ENCODE results near the gene LRRTM4. TPM values are rescaled to one million over a fixed set of nuclear protein-coding genes. Genes with fewer than 3 reads are reported as not detected.
"Not testable (repeated sequence)": the region's sequence is repeated elsewhere in the genome, so short reads cannot be mapped to it uniquely, and the experiment has no call there.

Gene LRRTM4
- total and polyA plus RNA-seq, 7 experiments from 2014 or later: not detected

DNA sequence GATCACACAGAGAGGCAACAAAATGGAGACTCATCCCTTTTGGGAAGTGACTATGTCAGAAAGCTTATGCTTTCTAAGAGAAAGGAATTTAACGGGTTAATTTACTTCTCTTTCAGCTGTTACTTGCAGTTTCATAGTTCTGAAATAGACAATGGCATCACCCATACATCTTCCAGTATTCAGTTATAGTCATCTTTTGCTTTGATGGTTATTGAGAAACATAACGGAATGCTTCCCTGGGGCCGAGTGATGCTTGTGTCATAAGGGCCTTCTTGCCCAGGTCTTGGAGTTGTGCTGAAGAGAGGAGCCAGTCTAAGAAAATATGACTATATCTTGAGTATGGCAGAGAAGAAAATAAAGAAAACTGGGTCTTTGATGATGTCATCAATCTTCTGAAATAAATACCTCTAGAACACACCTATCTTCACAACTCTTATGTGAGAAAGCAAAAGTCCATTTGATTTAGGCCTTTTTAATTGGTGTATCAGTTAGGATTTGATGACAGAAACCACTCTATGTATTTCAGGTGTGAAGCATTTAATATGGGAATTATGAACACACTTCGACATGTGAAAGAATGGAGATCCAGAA lies 328.2 kb downstream of the LRRTM4 start:
- ATAC-seq: no peak
- no peak for DNase-seq
- Histone ChIP-seq H3K4me3 (ENCODE audit: low read length) (no peak overlapping the region), H3K9me3 (ENCODE audit: control insufficient read depth in 2 of 3, low read length in 3 of 3) (no peaks in the 10 kb centered on the region), H3K4me1 (ENCODE audit: control insufficient read depth in 2 of 2, insufficient read depth in 2 of 2, low read length in 2 of 2) (no peaks in the 10 kb centered on the region), H3K27me3 (ENCODE audit: control insufficient read depth in 2 of 2, insufficient read depth in 2 of 2, low read length in 2 of 2) (no peaks in the 10 kb centered on the region), H3K27ac (ENCODE audit: low read depth, low read length) (no peak overlapping the region), H3K36me3 (ENCODE audit: control insufficient read depth in 2 of 3, insufficient read depth in 3 of 3, low read length in 3 of 3) (no peaks in the 10 kb centered on the region)
- Mint-ChIP-seq H3K9me3 (peaks cover 0 to 21% (median 3%) of the 10 kb centered on the region in 11 donors), H3K4me3 (no peak overlapping the region), H3K27ac (no peak overlapping the region), H3K27me3 (no peaks in the 10 kb centered on the region), H3K36me3 (no peaks in the 10 kb centered on the region), H3K4me1 (no peaks in the 10 kb centered on the region)
- intact Hi-C loops (cut with micrococcal nuclease): no loop called here
- POLR2A ChIA-PET: no interaction called here
- CTCF ChIA-PET: no interaction called here

DNA sequence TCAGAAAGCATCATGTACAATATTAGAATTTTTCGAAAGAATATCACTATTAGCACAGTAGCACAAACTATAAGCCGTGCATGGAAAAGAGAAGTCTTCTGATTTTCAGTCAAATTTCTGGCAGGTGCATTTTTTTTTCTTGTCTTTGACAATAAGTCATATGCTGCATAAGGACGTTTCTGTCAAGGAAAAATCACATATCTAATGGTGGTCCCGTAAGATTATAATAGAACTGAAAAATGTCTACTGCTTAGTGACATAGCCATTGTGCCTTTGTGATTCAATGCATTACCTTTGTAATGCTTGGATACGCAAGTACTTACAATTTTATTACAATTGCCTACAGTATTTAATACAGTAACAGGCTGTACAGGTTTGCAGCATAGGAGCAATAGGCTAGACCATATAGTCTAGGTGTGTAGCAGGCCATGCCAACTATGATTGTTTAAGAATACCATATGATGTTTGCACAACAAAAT lies 329.3 kb downstream of the LRRTM4 start:
- H3K9me3 Mint-ChIP-seq: peaks cover 0 to 28% (median 3%) of the 10 kb centered on the region in 11 donors
- ATAC-seq (no peak), DNase-seq (no peak)
- H3K4me3 Mint-ChIP-seq: no peak overlapping the region
- Histone ChIP-seq H3K27ac (ENCODE audit: low read depth, low read length) (no peak overlapping the region), H3K4me3 (ENCODE audit: low read length) (no peak overlapping the region), H3K4me1 (ENCODE audit: control insufficient read depth in 2 of 2, insufficient read depth in 2 of 2, low read length in 2 of 2) (no peaks in the 10 kb centered on the region), H3K9me3 (ENCODE audit: control insufficient read depth in 2 of 3, low read length in 3 of 3) (no peaks in the 10 kb centered on the region), H3K36me3 (ENCODE audit: control insufficient read depth in 2 of 3, insufficient read depth in 3 of 3, low read length in 3 of 3) (no peaks in the 10 kb centered on the region), H3K27me3 (ENCODE audit: control insufficient read depth in 2 of 2, insufficient read depth in 2 of 2, low read length in 2 of 2) (no peaks in the 10 kb centered on the region)
- H3K27ac Mint-ChIP-seq: no peak overlapping the region
- POLR2A ChIA-PET: no interaction called here
- CTCF ChIA-PET: no interaction called here
- intact Hi-C loops (cut with micrococcal nuclease): no loop called here
- no peaks in the 10 kb centered on the region for H3K4me1 Mint-ChIP-seq
- no peaks in the 10 kb centered on the region for H3K36me3 Mint-ChIP-seq
- no peaks in the 10 kb centered on the region for H3K27me3 Mint-ChIP-seq

DNA sequence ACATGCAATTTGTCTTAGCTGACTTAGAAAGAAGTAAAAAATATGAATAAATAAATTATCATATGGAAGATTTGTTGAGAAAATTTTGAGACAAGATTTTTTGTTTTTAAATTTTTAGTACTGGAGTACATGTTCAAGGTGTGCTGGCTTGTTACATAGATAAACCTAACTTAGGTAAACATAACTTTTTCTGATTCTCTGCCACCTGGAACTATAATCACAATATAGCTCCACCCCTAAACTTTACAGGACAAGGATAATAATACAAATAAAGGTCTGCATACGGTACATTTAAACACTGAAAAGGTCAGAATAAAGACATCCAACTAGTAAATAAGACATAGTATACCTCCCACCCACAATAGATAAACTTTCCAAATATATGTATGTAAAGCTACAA lies 330.5 kb downstream of the LRRTM4 start:
- Mint-ChIP-seq H3K4me3 (no peak overlapping the region), H3K27ac (no peak overlapping the region), H3K4me1 (no peaks in the 10 kb centered on the region), H3K36me3 (no peaks in the 10 kb centered on the region), H3K27me3 (no peaks in the 10 kb centered on the region), H3K9me3 (peaks cover 0 to 28% (median 3%) of the 10 kb centered on the region in 11 donors)
- H3K4me1 ChIP-seq (ENCODE audit: control insufficient read depth in 2 of 2, insufficient read depth in 2 of 2, low read length in 2 of 2): no peaks in the 10 kb centered on the region
- no peaks in the 10 kb centered on the region for H3K36me3 ChIP-seq (ENCODE audit: control insufficient read depth in 2 of 3, insufficient read depth in 3 of 3, low read length in 3 of 3)
- ATAC-seq: no peak
- H3K27me3 ChIP-seq (ENCODE audit: control insufficient read depth in 2 of 2, insufficient read depth in 2 of 2, low read length in 2 of 2): no peaks in the 10 kb centered on the region
- ChIA-PET POLR2A (no interaction called here), CTCF (no interaction called here)
- H3K27ac ChIP-seq (ENCODE audit: low read depth, low read length): no peak overlapping the region
- no peaks in the 10 kb centered on the region for H3K9me3 ChIP-seq (ENCODE audit: control insufficient read depth in 2 of 3, low read length in 3 of 3)
- no peak for DNase-seq
- no peak overlapping the region for H3K4me3 ChIP-seq (ENCODE audit: low read length)
- intact Hi-C loops (cut with micrococcal nuclease): no loop called here

DNA sequence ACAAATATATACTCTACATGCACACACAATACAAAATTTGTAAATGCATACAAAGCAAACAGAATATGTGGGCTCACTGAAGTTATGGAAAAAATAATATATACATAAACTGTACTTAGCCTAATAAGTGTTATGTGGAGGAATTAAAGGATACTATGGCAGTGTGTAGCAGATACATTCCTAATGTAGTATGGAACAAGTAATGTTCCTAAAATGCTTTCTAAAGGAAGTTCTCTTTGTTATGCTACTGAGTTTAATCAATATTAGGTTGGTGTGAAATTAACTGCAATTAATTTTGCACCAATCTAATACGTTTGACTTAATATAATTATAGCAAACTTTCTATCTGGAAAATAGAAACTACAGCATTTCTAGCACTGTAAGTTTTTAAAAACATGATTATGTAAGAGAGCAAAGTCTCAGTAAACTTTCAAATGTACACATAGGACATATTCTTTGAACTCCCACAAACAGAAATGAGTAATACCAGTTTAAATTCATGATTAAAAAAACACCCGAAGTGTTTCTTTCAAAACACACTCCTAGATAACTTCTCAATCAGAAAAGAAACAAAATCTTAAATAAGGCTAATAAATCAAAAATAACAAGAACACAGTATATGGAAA lies 331.3 kb downstream of the LRRTM4 start:
- H3K27ac Mint-ChIP-seq: no peak overlapping the region
- intact Hi-C loops (cut with micrococcal nuclease): no loop called here
- CTCF ChIA-PET: no interaction called here

DNA sequence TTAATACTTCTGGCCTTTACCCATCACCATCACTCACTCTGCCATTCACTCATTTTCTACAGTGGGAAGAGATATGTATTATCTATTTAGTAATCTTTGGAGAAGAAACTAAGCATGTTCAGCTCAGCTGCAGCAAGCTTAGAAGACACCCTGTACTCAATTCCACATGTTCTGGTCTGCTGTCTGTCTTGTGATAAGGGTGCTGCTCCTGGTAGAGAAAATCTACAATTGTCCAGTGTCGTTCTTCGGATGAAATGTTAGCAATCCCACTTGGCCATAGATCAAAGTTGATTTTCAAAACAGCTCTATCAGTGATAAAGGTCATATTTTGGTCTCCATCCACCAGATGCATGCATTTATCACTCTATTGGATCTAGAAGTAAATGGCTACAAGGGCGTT lies 337.1 kb downstream of the LRRTM4 start:
- ChIA-PET CTCF (no interaction called here), POLR2A (no interaction called here)
- no peak overlapping the region for H3K4me3 ChIP-seq (ENCODE audit: low read length)
- peaks cover 0 to 3% (median 0%) of the 10 kb centered on the region in 3 experiments for H3K9me3 ChIP-seq (ENCODE audit: control insufficient read depth in 2 of 3, low read length in 3 of 3)
- Mint-ChIP-seq H3K36me3 (no peaks in the 10 kb centered on the region), H3K9me3 (peaks cover 3 to 39% (median 15%) of the 10 kb centered on the region in 11 donors), H3K4me3 (no peak overlapping the region), H3K27ac (no peak overlapping the region), H3K4me1 (no peaks in the 10 kb centered on the region), H3K27me3 (no peaks in the 10 kb centered on the region)
- no peaks in the 10 kb centered on the region for H3K36me3 ChIP-seq (ENCODE audit: control insufficient read depth in 2 of 3, insufficient read depth in 3 of 3, low read length in 3 of 3)
- ATAC-seq (no peak), DNase-seq (no peak)
- intact Hi-C loops (cut with micrococcal nuclease): no loop called here
- no peak overlapping the region for H3K27ac ChIP-seq (ENCODE audit: low read depth, low read length)
- H3K27me3 ChIP-seq (ENCODE audit: control insufficient read depth in 2 of 2, insufficient read depth in 2 of 2, low read length in 2 of 2): no peaks in the 10 kb centered on the region
- no peaks in the 10 kb centered on the region for H3K4me1 ChIP-seq (ENCODE audit: control insufficient read depth in 2 of 2, insufficient read depth in 2 of 2, low read length in 2 of 2)

More for the DNA sequence above, 331.3 kb downstream of the LRRTM4 start:
- no peaks in the 10 kb centered on the region for H3K36me3 Mint-ChIP-seq
- Histone ChIP-seq H3K27me3 (ENCODE audit: control insufficient read depth in 2 of 2, insufficient read depth in 2 of 2, low read length in 2 of 2) (no peaks in the 10 kb centered on the region), H3K4me1 (ENCODE audit: control insufficient read depth in 2 of 2, insufficient read depth in 2 of 2, low read length in 2 of 2) (no peaks in the 10 kb centered on the region), H3K36me3 (ENCODE audit: control insufficient read depth in 2 of 3, insufficient read depth in 3 of 3, low read length in 3 of 3) (no peaks in the 10 kb centered on the region), H3K27ac (ENCODE audit: low read depth, low read length) (no peak overlapping the region), H3K9me3 (ENCODE audit: control insufficient read depth in 2 of 3, low read length in 3 of 3) (peaks cover 0 to 3% (median 0%) of the 10 kb centered on the region in 3 experiments), H3K4me3 (ENCODE audit: low read length) (no peak overlapping the region)
- H3K4me1 Mint-ChIP-seq: no peaks in the 10 kb centered on the region
- H3K9me3 Mint-ChIP-seq: peaks cover 0 to 30% (median 6%) of the 10 kb centered on the region in 11 donors
- ATAC-seq (no peak), DNase-seq (no peak)
- no peaks in the 10 kb centered on the region for H3K27me3 Mint-ChIP-seq
- POLR2A ChIA-PET: no interaction called here
- H3K4me3 Mint-ChIP-seq: no peak overlapping the region

DNA sequence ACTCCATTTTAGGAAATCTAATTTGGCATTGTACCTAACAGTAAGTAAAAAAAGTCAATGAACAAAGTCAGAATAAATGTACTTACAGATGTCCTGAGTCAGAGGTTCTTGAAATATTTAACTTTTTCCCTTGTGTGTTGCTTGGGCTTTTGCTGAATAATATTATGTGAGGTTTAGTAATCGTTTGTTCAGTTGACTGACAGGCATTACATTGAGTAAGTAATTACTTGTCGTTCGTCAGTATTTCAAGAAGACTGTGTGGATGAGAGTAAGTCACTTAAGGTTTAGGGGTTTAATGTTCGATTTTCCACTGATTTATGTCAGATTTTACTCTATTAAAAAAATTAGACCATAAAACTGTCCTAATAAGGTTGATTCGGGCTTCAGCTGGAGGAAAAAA lies 342.9 kb downstream of the LRRTM4 start:
- intact Hi-C loops (cut with micrococcal nuclease): no loop called here
- Mint-ChIP-seq H3K27ac (no peak overlapping the region), H3K4me1 (no peaks in the 10 kb centered on the region), H3K4me3 (no peak overlapping the region), H3K9me3 (peaks cover 5 to 31% (median 14%) of the 10 kb centered on the region in 11 donors), H3K36me3 (no peaks in the 10 kb centered on the region), H3K27me3 (no peaks in the 10 kb centered on the region)
- DNase-seq: no peak
- H3K36me3 ChIP-seq (ENCODE audit: control insufficient read depth in 2 of 3, insufficient read depth in 3 of 3, low read length in 3 of 3): no peaks in the 10 kb centered on the region
- ChIA-PET POLR2A (no interaction called here), CTCF (no interaction called here)
- H3K27ac ChIP-seq (ENCODE audit: low read depth, low read length): no peak overlapping the region
- H3K27me3 ChIP-seq (ENCODE audit: control insufficient read depth in 2 of 2, insufficient read depth in 2 of 2, low read length in 2 of 2): no peaks in the 10 kb centered on the region
- no peak overlapping the region for H3K4me3 ChIP-seq (ENCODE audit: low read length)
- ATAC-seq: no peak
- H3K4me1 ChIP-seq (ENCODE audit: control insufficient read depth in 2 of 2, insufficient read depth in 2 of 2, low read length in 2 of 2): no peaks in the 10 kb centered on the region
- no peaks in the 10 kb centered on the region for H3K9me3 ChIP-seq (ENCODE audit: control insufficient read depth in 2 of 3, low read length in 3 of 3)

DNA sequence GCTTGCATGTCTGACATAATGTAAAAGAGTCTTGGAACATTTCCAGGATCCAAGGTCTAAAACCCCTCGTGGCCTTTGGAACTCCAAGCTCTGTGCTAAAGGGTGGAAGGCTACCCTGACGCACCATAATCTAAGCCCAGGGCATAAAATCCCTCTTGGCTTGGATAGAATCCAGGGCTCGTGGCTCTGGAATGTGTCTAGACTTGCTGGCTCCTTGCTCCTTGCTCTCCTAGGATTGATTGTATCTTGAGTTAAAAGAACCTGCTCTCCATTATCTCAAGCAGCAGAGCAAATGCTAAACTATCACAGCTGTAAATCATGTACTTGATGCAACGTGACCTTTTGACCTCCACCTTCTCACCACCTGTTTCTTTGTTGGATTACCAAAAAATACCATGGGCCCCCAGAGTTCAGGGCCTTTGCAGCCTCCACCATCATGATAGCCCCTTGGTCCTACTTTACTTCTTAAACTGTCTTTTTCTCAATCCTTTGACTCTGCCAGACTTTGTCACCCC lies 346.9 kb downstream of the LRRTM4 start:
- DNase-seq; H3K4me3 ChIP-seq (ENCODE audit: low read length); CTCF ChIA-PET; POLR2A ChIA-PET; H3K4me1 Mint-ChIP-seq; ATAC-seq; H3K27me3 Mint-ChIP-seq; H3K36me3 ChIP-seq (ENCODE audit: control insufficient read depth in 2 of 3, insufficient read depth in 3 of 3, low read length in 3 of 3); H3K9me3 ChIP-seq (ENCODE audit: control insufficient read depth in 2 of 3, low read length in 3 of 3); H3K27ac Mint-ChIP-seq; H3K4me3 Mint-ChIP-seq; H3K4me1 ChIP-seq (ENCODE audit: control insufficient read depth in 2 of 2, insufficient read depth in 2 of 2, low read length in 2 of 2); H3K27ac ChIP-seq (ENCODE audit: low read depth, low read length); H3K36me3 Mint-ChIP-seq; intact Hi-C loops (cut with micrococcal nuclease); H3K27me3 ChIP-seq (ENCODE audit: control insufficient read depth in 2 of 2, insufficient read depth in 2 of 2, low read length in 2 of 2): not testable (repeated sequence)
- H3K9me3 Mint-ChIP-seq: peaks cover 2 to 20% (median 9%) of the 10 kb centered on the region in 11 donors

All from naive thymus-derived CD4-positive, alpha-beta T cell (primary cell).